ENCODE results near the gene FRMD5.
A peak's percentile ranks its signal among the peaks of the same experiment; 100 is the strongest.
"Not testable (repeated sequence)": the region's sequence is repeated elsewhere in the genome, so short reads cannot be mapped to it uniquely, and the experiment has no call there.

The FRMD5 gene

GRCh38 chr15:43826029-43826507 lies 369.0 kb downstream of the FRMD5 start:
- Histone ChIP-seq H4K8ac (ENCODE audit: low read length) (peak overlapping the region; percentile 4), H3K9ac (ENCODE audit: low read length) (peak overlapping the region; percentile 80), H3K4me2 (ENCODE audit: low read length, poor library complexity, severe bottlenecking) (peak overlapping the region; percentile 26), H3K36me3 (ENCODE audit: control insufficient read depth in 1 of 2, insufficient read depth in 2 of 2, low read depth in 1 of 2, low read length in 2 of 2) (no peaks in the 10 kb centered on the region), H3K4me3 (ENCODE audit: insufficient read depth in 1 of 2, low read depth in 1 of 2, low read length in 2 of 2) (peak overlapping the region in 1 of 2 experiments; percentile 90), H3K27me3 (ENCODE audit: control insufficient read depth in 1 of 2, insufficient read depth in 1 of 2, low read length in 2 of 2) (no peaks in the 10 kb centered on the region), H2BK12ac (ENCODE audit: low read length in 2 of 2) (no peak overlapping the region), H3K14ac (ENCODE audit: low read length in 2 of 2) (no peak overlapping the region), H3K79me1 (replicated peaks; ENCODE audit: low read length, poor library complexity, severe bottlenecking) (peaks cover 5% of the 10 kb centered on the region), H2BK15ac (ENCODE audit: low read depth, poor library complexity, severe bottlenecking) (no peak overlapping the region), H3K18ac (ENCODE audit: low read depth in 1 of 2, low read length in 2 of 2) (peak overlapping the region in 1 of 2 experiments; percentile 54), H3K27ac (ENCODE audit: low read length, poor library complexity, severe bottlenecking) (no peak overlapping the region), H2BK120ac (ENCODE audit: low read depth, low read length) (no peak overlapping the region), H2BK5ac (ENCODE audit: low read depth, low read length, poor library complexity, severe bottlenecking) (no peak overlapping the region), H2AFZ (ENCODE audit: low read depth, low read length) (no peak overlapping the region), H3K4me1 (ENCODE audit: control insufficient read depth, insufficient read depth, low read depth, low read length) (peaks cover 13% of the 10 kb centered on the region), H3K23ac (ENCODE audit: low read length in 2 of 2) (no peak overlapping the region), H3K4ac (ENCODE audit: low read depth in 1 of 2, low read length in 2 of 2) (no peak overlapping the region), H2AK5ac (ENCODE audit: low read length, severe bottlenecking) (no peak overlapping the region), H3K9me3 (ENCODE audit: control insufficient read depth, low read length) (no peaks in the 10 kb centered on the region), H4K91ac (ENCODE audit: low read length) (no peak overlapping the region)
- no peak for DNase-seq
- 97% methylated on average over 10 of the region's 11 CpGs for WGBS

GRCh38 chr15:43825305-43825704 lies 369.8 kb downstream of the FRMD5 start:
- not testable (repeated sequence) for H3K79me1 ChIP-seq (replicated peaks; ENCODE audit: low read length, poor library complexity, severe bottlenecking); H2AK5ac ChIP-seq (ENCODE audit: low read length, severe bottlenecking); H3K23ac ChIP-seq (ENCODE audit: low read length in 2 of 2); H3K36me3 ChIP-seq (ENCODE audit: control insufficient read depth in 1 of 2, insufficient read depth in 2 of 2, low read depth in 1 of 2, low read length in 2 of 2); H3K14ac ChIP-seq (ENCODE audit: low read length in 2 of 2); H2BK5ac ChIP-seq (ENCODE audit: low read depth, low read length, poor library complexity, severe bottlenecking); H2BK12ac ChIP-seq (ENCODE audit: low read length in 2 of 2); H4K8ac ChIP-seq (ENCODE audit: low read length); H2BK120ac ChIP-seq (ENCODE audit: low read depth, low read length); H2BK15ac ChIP-seq (ENCODE audit: low read depth, poor library complexity, severe bottlenecking); H3K4me3 ChIP-seq (ENCODE audit: insufficient read depth in 1 of 2, low read depth in 1 of 2, low read length in 2 of 2); H2AFZ ChIP-seq (ENCODE audit: low read depth, low read length); H3K4ac ChIP-seq (ENCODE audit: low read depth in 1 of 2, low read length in 2 of 2); H3K18ac ChIP-seq (ENCODE audit: low read depth in 1 of 2, low read length in 2 of 2); H3K4me2 ChIP-seq (ENCODE audit: low read length, poor library complexity, severe bottlenecking); H3K27me3 ChIP-seq (ENCODE audit: control insufficient read depth in 1 of 2, insufficient read depth in 1 of 2, low read length in 2 of 2); H4K91ac ChIP-seq (ENCODE audit: low read length); H3K9me3 ChIP-seq (ENCODE audit: control insufficient read depth, low read length); H3K27ac ChIP-seq (ENCODE audit: low read length, poor library complexity, severe bottlenecking); DNase-seq; H3K9ac ChIP-seq (ENCODE audit: low read length)
- 94% methylated on average over 11 of the region's 11 CpGs for WGBS
- H3K4me1 ChIP-seq (ENCODE audit: control insufficient read depth, insufficient read depth, low read depth, low read length), result peaks cover 11% of the 10 kb centered on the region

GRCh38 chr15:43824302-43825246 lies 370.5 kb downstream of the FRMD5 start, which contains the start of gene MFAP1:
Gene MFAP1 (minus strand): TSS chr15:43824690. CDS start chr15:43824569, 121 bp downstream.
- peaks cover 0 to 4% of the 10 kb centered on the region in 2 experiments for H3K36me3 ChIP-seq (ENCODE audit: control insufficient read depth in 1 of 2, insufficient read depth in 2 of 2, low read depth in 1 of 2, low read length in 2 of 2)
- H3K4me3 ChIP-seq (ENCODE audit: insufficient read depth in 1 of 2, low read depth in 1 of 2, low read length in 2 of 2), result peak within 1 kb of the TSS; percentile 61 to 88
- no peaks in the 10 kb centered on the region for H3K27me3 ChIP-seq (ENCODE audit: control insufficient read depth in 1 of 2, insufficient read depth in 1 of 2, low read length in 2 of 2)
- H3K9me3 ChIP-seq (ENCODE audit: control insufficient read depth, low read length), result no peaks in the 10 kb centered on the region
- peak within 1 kb of the TSS; percentile 9 for H4K91ac ChIP-seq (ENCODE audit: low read length)
- H3K4ac ChIP-seq (ENCODE audit: low read depth in 1 of 2, low read length in 2 of 2), result peak within 1 kb of the TSS in 1 of 2 experiments; percentile 21
- H3K9ac ChIP-seq (ENCODE audit: low read length), result peak within 1 kb of the TSS; percentile 96
- no peak within 1 kb of the TSS for H2AFZ ChIP-seq (ENCODE audit: low read depth, low read length)
- H2BK120ac ChIP-seq (ENCODE audit: low read depth, low read length), result no peak within 1 kb of the TSS
- peak within 1 kb of the TSS; percentile 12 to 26 for H3K18ac ChIP-seq (ENCODE audit: low read depth in 1 of 2, low read length in 2 of 2)
- H2AK5ac ChIP-seq (ENCODE audit: low read length, severe bottlenecking), result no peak within 1 kb of the TSS
- H3K4me1 ChIP-seq (ENCODE audit: control insufficient read depth, insufficient read depth, low read depth, low read length), result peaks cover 11% of the 10 kb centered on the region
- peak; percentile 98 for DNase-seq
- H3K27ac ChIP-seq (ENCODE audit: low read length, poor library complexity, severe bottlenecking), result peak within 1 kb of the TSS; percentile 74
- H3K4me2 ChIP-seq (ENCODE audit: low read length, poor library complexity, severe bottlenecking), result peak within 1 kb of the TSS; percentile 57
- H2BK12ac ChIP-seq (ENCODE audit: low read length in 2 of 2), result no peak within 1 kb of the TSS
- H3K23ac ChIP-seq (ENCODE audit: low read length in 2 of 2), result no peak within 1 kb of the TSS
- peaks cover 3% of the 10 kb centered on the region for H3K79me1 ChIP-seq (replicated peaks; ENCODE audit: low read length, poor library complexity, severe bottlenecking)
- H3K14ac ChIP-seq (ENCODE audit: low read length in 2 of 2), result no peak within 1 kb of the TSS
- H2BK15ac ChIP-seq (ENCODE audit: low read depth, poor library complexity, severe bottlenecking), result no peak within 1 kb of the TSS
- no peak within 1 kb of the TSS for H2BK5ac ChIP-seq (ENCODE audit: low read depth, low read length, poor library complexity, severe bottlenecking)
- peak within 1 kb of the TSS; percentile 47 for H4K8ac ChIP-seq (ENCODE audit: low read length)
- WGBS, result 7% methylated on average over 43 of the region's 46 CpGs

- H2BK12ac ChIP-seq (ENCODE audit: low read length in 2 of 2), result no peak overlapping the region
- DNase-seq, result no peak
- H3K9me3 ChIP-seq (ENCODE audit: control insufficient read depth, low read length), result no peaks in the 10 kb centered on the region
- H3K4me3 ChIP-seq (ENCODE audit: insufficient read depth in 1 of 2, low read depth in 1 of 2, low read length in 2 of 2), result peak overlapping the region in 1 of 2 experiments; percentile 9
- no peaks in the 10 kb centered on the region for H3K27me3 ChIP-seq (ENCODE audit: control insufficient read depth in 1 of 2, insufficient read depth in 1 of 2, low read length in 2 of 2)
- no peak overlapping the region for H3K18ac ChIP-seq (ENCODE audit: low read depth in 1 of 2, low read length in 2 of 2)
- no peak overlapping the region for H2AK5ac ChIP-seq (ENCODE audit: low read length, severe bottlenecking)
- H3K4me1 ChIP-seq (ENCODE audit: control insufficient read depth, insufficient read depth, low read depth, low read length), result peaks cover 9% of the 10 kb centered on the region
- no peak overlapping the region for H3K4me2 ChIP-seq (ENCODE audit: low read length, poor library complexity, severe bottlenecking)
- no peak overlapping the region for H2BK120ac ChIP-seq (ENCODE audit: low read depth, low read length)
- H4K8ac ChIP-seq (ENCODE audit: low read length), result no peak overlapping the region
- H2BK5ac ChIP-seq (ENCODE audit: low read depth, low read length, poor library complexity, severe bottlenecking), result no peak overlapping the region
- no peak overlapping the region for H3K14ac ChIP-seq (ENCODE audit: low read length in 2 of 2)
- WGBS, result no CpG with 5 or more reads among the region's 3 CpGs
- no peak overlapping the region for H2BK15ac ChIP-seq (ENCODE audit: low read depth, poor library complexity, severe bottlenecking)
- H3K79me1 ChIP-seq (replicated peaks; ENCODE audit: low read length, poor library complexity, severe bottlenecking), result peaks cover 14% of the 10 kb centered on the region
- no peak overlapping the region for H4K91ac ChIP-seq (ENCODE audit: low read length)
- H2AFZ ChIP-seq (ENCODE audit: low read depth, low read length), result no peak overlapping the region
- no peak overlapping the region for H3K23ac ChIP-seq (ENCODE audit: low read length in 2 of 2)
- no peak overlapping the region for H3K27ac ChIP-seq (ENCODE audit: low read length, poor library complexity, severe bottlenecking)
- H3K36me3 ChIP-seq (ENCODE audit: control insufficient read depth in 1 of 2, insufficient read depth in 2 of 2, low read depth in 1 of 2, low read length in 2 of 2), result peaks cover 4 to 13% of the 10 kb centered on the region in 2 experiments
- H3K4ac ChIP-seq (ENCODE audit: low read depth in 1 of 2, low read length in 2 of 2), result no peak overlapping the region
- H3K9ac ChIP-seq (ENCODE audit: low read length), result peak overlapping the region; percentile 20
Measured at GRCh38 chr15:43821505-43821904, 373.6 kb downstream of the FRMD5 start.

All from mesenchymal stem cell (in vitro differentiated cells and primary cell).